T-cell (primary cell): ENCODE data around the gene C10orf120. TPM values are rescaled to one million over a fixed set of nuclear protein-coding genes. Genes with fewer than 3 reads are reported as not detected.

Source experiments
- ATAC-seq, 4 experiments: fragments of 200-7000 bp in 3 of 4; fragments of 150-1000 bp in 1 of 4; cut with Tn5 transposase; replicated peaks in 1 of 4; 1 replicate in 3 of 4; 2 replicates in 1 of 4; pipeline ENCODE4 v1.10.0; 2021; ENCODE audit warnings: moderate library complexity in 3 of 4, mild to moderate bottlenecking in 2 of 4, moderate number of reproducible peaks in 1 of 4
- CTCF ChIA-PET, 2 donors: fragments of 300-600 bp; sonication (Branson Sonifier 250); formaldehyde crosslinking; loops; one replicate each; lab custom pipeline; 2022; ENCODE audit warnings: antibody characterized with exemption in 2 of 2; lab: Charles Lee
- POLR2A ChIA-PET, 2 donors: fragments of 300-600 bp; sonication (Branson Sonifier 250); formaldehyde crosslinking; loops; one replicate each; lab custom pipeline; 2022; ENCODE audit warnings: antibody characterized with exemption in 2 of 2; lab: Charles Lee
- DNase-seq, 35 experiments: peaks; one replicate each; pipeline versions ENCODE4 v3.0.0 to v3.0.0-alpha.2; 2013 to 2023
- H3K27ac ChIP-seq: one replicate; pipeline ENCODE4 v1.5.1; 2013; ENCODE audit warnings: low read length
- H3K27me3 ChIP-seq, 2 experiments: replicated peaks in 1 of 2; 1 replicate in 1 of 2; 2 replicates in 1 of 2; pipeline versions ENCODE4 v1.6.1 to v1.7.0; 2013; ENCODE audit warnings: low read length in 1 of 2, mixed read lengths in 1 of 2; ENCODE audit not compliant: control insufficient read depth in 2 of 2, insufficient read depth in 2 of 2; ENCODE audit errors: extremely low read depth in 1 of 2
- H3K36me3 ChIP-seq, 2 donors: 1 replicate in 1 of 2; 2 replicates in 1 of 2; pipeline versions ENCODE4 v1.6.1 to v1.7.0; 2013; ENCODE audit warnings: low read length in 1 of 2; ENCODE audit not compliant: control insufficient read depth in 2 of 2, insufficient read depth in 1 of 2; ENCODE audit errors: extremely low read depth in 1 of 2
- H3K4me1 ChIP-seq, 2 experiments: 1 replicate in 1 of 2; 2 replicates in 1 of 2; pipeline versions ENCODE4 v1.6.1 to v1.7.0; 2013; ENCODE audit warnings: low read length in 2 of 2, mixed read lengths in 1 of 2; ENCODE audit not compliant: insufficient read depth in 2 of 2, control insufficient read depth in 1 of 2; ENCODE audit errors: extremely low read depth in 1 of 2
- H3K4me3 ChIP-seq, 2 donors: 1 replicate in 1 of 2; 2 replicates in 1 of 2; pipeline versions ENCODE4 v1.5.1 to v1.7.0; 2013; ENCODE audit warnings: mild to moderate bottlenecking in 2 of 2, low read length in 1 of 2, moderate library complexity in 1 of 2; ENCODE audit not compliant: control insufficient read depth in 1 of 2; ENCODE audit errors: extremely low read depth in 1 of 2
- H3K9me3 ChIP-seq: 2 replicates; pipeline ENCODE4 v1.7.0; 2013
- H3K27ac Mint-ChIP-seq, 2 donors: one replicate each; pipeline ENCODE4 v1.8.0; 2020 to 2021; ENCODE audit warnings: mild to moderate bottlenecking in 2 of 2, mixed read lengths in 2 of 2
- H3K27me3 Mint-ChIP-seq, 2 donors: one replicate each; pipeline ENCODE4 v1.8.0; 2021 to 2022; ENCODE audit warnings: mixed read lengths in 2 of 2
- H3K36me3 Mint-ChIP-seq: one replicate; pipeline ENCODE4 v1.8.0; 2021; ENCODE audit warnings: mixed read lengths
- H3K4me1 Mint-ChIP-seq, 3 donors: one replicate each; pipeline ENCODE4 v1.8.0; 2020 to 2022; ENCODE audit warnings: mixed read lengths in 3 of 3, mild to moderate bottlenecking in 1 of 3
- H3K4me3 Mint-ChIP-seq, 3 donors: one replicate each; pipeline ENCODE4 v1.8.0; 2020 to 2022; ENCODE audit warnings: mild to moderate bottlenecking in 3 of 3, mixed read lengths in 3 of 3, moderate library complexity in 3 of 3
- H3K9me3 Mint-ChIP-seq, 3 donors: one replicate each; pipeline ENCODE4 v1.8.0; 2020 to 2022; ENCODE audit warnings: mixed read lengths in 3 of 3
- WGBS: methylation state at CpG from one replicate; pipeline ENCODE4 v1.1.5; 2013; ENCODE audit warnings: missing lambda C conversion rate; ENCODE audit not compliant: insufficient coverage; 5-methylcytosine and 5-hydroxymethylcytosine counted together
- total RNA-seq, 35 experiments: library from RNA in 6 of 35; stranded (reverse) in 6 of 35; fragments of 120-200 nt in 1 of 35; gene quantifications; one replicate each; pipeline versions ENCODE4 v1.2.1 to v1.2.4 and lab custom pipeline; 2013 to 2026

The C10orf120 gene
- total RNA-seq, 5 donors from 2014 or later (not counting 1 experiment from before 2014, with no cell fraction given): not detected

GRCh38 chr10:122648599-122649428 is 50.8 kb downstream of the C10orf120 start:
- CTCF ChIA-PET: interaction anchor here in 1 of 2 donors (0.6 kb wide), 1 partner anchor 651 kb away, joined by 4 read pairs; no protein-coding TSS in a partner anchor
- no peak overlapping the region for H3K4me3 ChIP-seq

More at GRCh38 chr10:122648599-122649428, 50.8 kb downstream of the C10orf120 start:
- peak in 9 of 35 experiments; percentile 1 to 25 (median 5) for DNase-seq
- Mint-ChIP-seq H3K9me3 (peaks cover 0 to 7% (median 0%) of the 10 kb centered on the region in 3 donors), H3K36me3 (no peaks in the 10 kb centered on the region), H3K4me1 (no peaks in the 10 kb centered on the region), H3K4me3 (no peak overlapping the region), H3K27me3 (peaks cover 8 to 46% of the 10 kb centered on the region in 2 donors), H3K27ac (no peak overlapping the region)
- Histone ChIP-seq H3K27ac (no peak overlapping the region), H3K36me3 (no peaks in the 10 kb centered on the region), H3K27me3 (peaks cover 0 to 41% of the 10 kb centered on the region in 2 experiments), H3K9me3 (no peaks in the 10 kb centered on the region), H3K4me1 (no peaks in the 10 kb centered on the region)
- 40% methylated on average over 7 of the region's 10 CpGs for WGBS
- POLR2A ChIA-PET: no interaction called here
- no peak for ATAC-seq

Other genes with a start within 250 kb of the C10orf120 start
- not detected for gene ARMS2, start 245.2 kb downstream of the C10orf120 start, total RNA-seq
- under 1 TPM in 3 of 5 donors, not detected in 2; 0.51 to 0.56 (median 0.55) TPM for gene HTRA1, start 238.3 kb downstream of the C10orf120 start, total RNA-seq
- under 1 TPM in 3 of 5 donors, not detected in 2; 0.10 to 0.18 (median 0.13) TPM for gene DMBT1, start 139.1 kb downstream of the C10orf120 start, total RNA-seq
- 1 to 10 TPM; 1.2 to 4.9 (median 4.1) TPM for gene CUZD1, start 146.0 kb upstream of the C10orf120 start, total RNA-seq
- 10 to 100 TPM; 12.7 to 18.0 (median 14.3) TPM for gene FAM24B, start 179.7 kb upstream of the C10orf120 start, total RNA-seq
- not detected for gene FAM24A, start 210.8 kb upstream of the C10orf120 start, total RNA-seq